ENCODE measurements around the gene ATG9A. TPM values are rescaled to one million over a fixed set of nuclear protein-coding genes. Genes with fewer than 3 reads are reported as not detected.

ATG9A gene
- total and polyA plus RNA-seq, 2 experiments from 2014 or later = 35.7 to 57.8 TPM

DNA sequence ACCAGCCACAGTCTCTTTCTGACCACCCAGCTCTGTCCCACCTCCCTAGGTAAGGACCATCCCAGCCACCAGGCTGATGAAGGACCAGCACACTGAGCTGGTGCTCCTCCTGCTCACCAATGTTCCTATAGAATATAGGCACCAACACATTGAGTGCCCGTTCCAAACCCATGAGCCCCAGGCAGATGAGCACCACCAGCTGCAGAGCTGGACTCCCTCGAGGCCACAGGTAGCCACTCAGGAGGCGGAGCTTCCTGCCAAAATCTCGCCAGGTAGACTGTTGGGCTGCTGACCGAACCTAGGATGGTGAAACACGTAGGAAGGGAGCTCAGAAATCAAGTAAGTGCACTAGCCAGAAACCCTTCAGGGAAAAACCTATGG is 12.9 kb downstream of the ATG9A start:
- Histone ChIP-seq H4K20me1 (ENCODE audit: insufficient read depth, poor library complexity, severe bottlenecking) (no peaks in the 10 kb centered on the region), H3K9me3 (ENCODE audit: low read depth) (no peaks in the 10 kb centered on the region), H3K27me3 (no peaks in the 10 kb centered on the region), H3K27ac (no peak overlapping the region), H3K4me3 (no peak overlapping the region), H3K36me3 (replicated peaks; ENCODE audit: insufficient read depth, low read depth) (no peaks in the 10 kb centered on the region), H2AFZ (no peak overlapping the region), H3K79me2 (peaks cover 13% of the 10 kb centered on the region), H3K4me1 (ENCODE audit: insufficient read depth) (peaks cover 10% of the 10 kb centered on the region), H3K9me2 (replicated peaks; ENCODE audit: insufficient read depth) (no peaks in the 10 kb centered on the region), H3K4me2 (no peak overlapping the region)
- 86% methylated on average over 6 of the region's 6 CpGs for WGBS (ENCODE audit: low lambda C conversion rate, missing lambda C conversion rate)
- TF ChIP-seq EZH2 (IDR thresholded peaks at IDR 0.05; ENCODE audit: borderline replicate concordance) (no peak), EZH2phosphoT487 (IDR thresholded peaks at IDR 0.05; ENCODE audit: low read depth, severe bottlenecking, unreplicated experiment) (no peak)
- TF ChIP-seq, protein P1, sequence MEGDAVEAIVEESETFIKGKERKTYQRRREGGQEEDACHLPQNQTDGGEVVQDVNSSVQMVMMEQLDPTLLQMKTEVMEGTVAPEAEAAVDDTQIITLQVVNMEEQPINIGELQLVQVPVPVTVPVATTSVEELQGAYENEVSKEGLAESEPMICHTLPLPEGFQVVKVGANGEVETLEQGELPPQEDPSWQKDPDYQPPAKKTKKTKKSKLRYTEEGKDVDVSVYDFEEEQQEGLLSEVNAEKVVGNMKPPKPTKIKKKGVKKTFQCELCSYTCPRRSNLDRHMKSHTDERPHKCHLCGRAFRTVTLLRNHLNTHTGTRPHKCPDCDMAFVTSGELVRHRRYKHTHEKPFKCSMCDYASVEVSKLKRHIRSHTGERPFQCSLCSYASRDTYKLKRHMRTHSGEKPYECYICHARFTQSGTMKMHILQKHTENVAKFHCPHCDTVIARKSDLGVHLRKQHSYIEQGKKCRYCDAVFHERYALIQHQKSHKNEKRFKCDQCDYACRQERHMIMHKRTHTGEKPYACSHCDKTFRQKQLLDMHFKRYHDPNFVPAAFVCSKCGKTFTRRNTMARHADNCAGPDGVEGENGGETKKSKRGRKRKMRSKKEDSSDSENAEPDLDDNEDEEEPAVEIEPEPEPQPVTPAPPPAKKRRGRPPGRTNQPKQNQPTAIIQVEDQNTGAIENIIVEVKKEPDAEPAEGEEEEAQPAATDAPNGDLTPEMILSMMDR (IDR thresholded peaks at IDR 0.05; ENCODE audit: poor library complexity) = no peak
- DNase-seq (ENCODE audit: low spot score) = no peak

DNA sequence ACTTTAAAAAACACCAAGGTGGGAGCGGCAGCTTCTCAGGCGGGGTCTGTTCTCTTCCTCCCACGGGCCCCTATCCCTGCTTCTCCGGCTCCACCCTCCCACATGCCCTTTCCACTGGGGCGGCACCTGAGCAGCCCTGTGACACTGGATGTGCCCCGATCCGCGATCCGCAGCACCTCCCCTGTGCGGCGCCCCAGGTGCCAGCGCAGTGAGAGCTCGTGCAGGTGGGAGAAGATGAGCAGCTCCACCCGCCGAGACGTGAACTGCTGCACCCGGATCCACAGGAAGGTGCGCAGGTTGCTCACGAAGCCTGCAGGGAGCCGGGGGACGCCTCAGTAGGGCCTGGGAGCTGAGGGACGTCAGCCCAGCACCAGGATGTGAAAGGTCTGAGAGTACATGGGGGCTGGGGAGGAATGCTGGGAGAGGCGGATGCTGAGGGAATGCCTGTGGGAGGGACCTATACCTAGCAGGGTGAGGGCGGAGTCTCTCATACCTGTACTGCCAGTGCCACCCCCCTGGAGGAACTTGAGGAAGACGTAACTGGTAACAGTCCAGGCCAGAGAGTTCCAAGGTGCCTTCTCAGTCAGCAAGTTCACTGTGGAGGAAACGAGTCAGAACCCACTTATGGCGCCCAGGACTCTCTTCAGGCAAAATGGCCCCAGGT is 13.4 kb downstream of the ATG9A start:
- no peaks in the 10 kb centered on the region for H3K9me2 ChIP-seq (replicated peaks; ENCODE audit: insufficient read depth)
- H3K9me3 ChIP-seq (ENCODE audit: low read depth) = no peaks in the 10 kb centered on the region
- 97% methylated on average over 24 of the region's 27 CpGs for WGBS (ENCODE audit: low lambda C conversion rate, missing lambda C conversion rate)
- H3K36me3 ChIP-seq (replicated peaks; ENCODE audit: insufficient read depth, low read depth) = no peaks in the 10 kb centered on the region
- H3K79me2 ChIP-seq = peaks cover 13% of the 10 kb centered on the region
- no peak overlapping the region for H3K4me2 ChIP-seq
- peaks cover 10% of the 10 kb centered on the region for H3K4me1 ChIP-seq (ENCODE audit: insufficient read depth)
- TF ChIP-seq EZH2phosphoT487 (IDR thresholded peaks at IDR 0.05; ENCODE audit: low read depth, severe bottlenecking, unreplicated experiment) (no peak), EZH2 (IDR thresholded peaks at IDR 0.05; ENCODE audit: borderline replicate concordance) (no peak)
- TF ChIP-seq, protein P1 (IDR thresholded peaks at IDR 0.05; ENCODE audit: poor library complexity) = no peak
- DNase-seq (ENCODE audit: low spot score) = no peak
- H2AFZ ChIP-seq = no peak overlapping the region
- H4K20me1 ChIP-seq (ENCODE audit: insufficient read depth, poor library complexity, severe bottlenecking) = no peaks in the 10 kb centered on the region
- H3K27ac ChIP-seq = no peak overlapping the region
- H3K27me3 ChIP-seq = no peaks in the 10 kb centered on the region
- no peak overlapping the region for H3K4me3 ChIP-seq

DNA sequence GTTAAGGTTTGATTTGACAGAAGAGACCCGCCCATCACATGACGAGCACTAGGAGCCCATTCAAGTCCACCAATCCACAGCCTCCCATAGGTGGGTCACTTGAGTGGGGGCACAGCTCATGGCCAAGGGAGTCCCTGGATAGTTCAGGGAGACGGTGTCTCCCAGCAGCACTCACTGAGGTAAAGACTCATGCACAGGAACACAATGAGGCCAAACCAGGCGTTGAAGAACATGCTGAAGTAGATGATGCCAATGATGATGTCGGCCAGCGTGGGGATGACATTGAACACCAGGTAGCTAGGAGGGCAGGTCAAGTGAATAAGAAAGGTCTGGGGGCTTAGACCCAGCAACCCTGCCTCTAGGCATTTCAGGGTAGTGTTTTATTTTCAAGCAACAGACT is 14.7 kb downstream of the ATG9A start:
- no peaks in the 10 kb centered on the region for H4K20me1 ChIP-seq (ENCODE audit: insufficient read depth, poor library complexity, severe bottlenecking)
- no peak for DNase-seq (ENCODE audit: low spot score)
- WGBS (ENCODE audit: low lambda C conversion rate, missing lambda C conversion rate) = 93% methylated on average over 6 of the region's 6 CpGs
- H3K27me3 ChIP-seq = no peaks in the 10 kb centered on the region
- no peaks in the 10 kb centered on the region for H3K9me3 ChIP-seq (ENCODE audit: low read depth)
- H3K4me2 ChIP-seq = no peak overlapping the region
- no peaks in the 10 kb centered on the region for H3K36me3 ChIP-seq (replicated peaks; ENCODE audit: insufficient read depth, low read depth)
- H3K27ac ChIP-seq = no peak overlapping the region
- no peak overlapping the region for H3K4me3 ChIP-seq
- TF ChIP-seq EZH2phosphoT487 (IDR thresholded peaks at IDR 0.05; ENCODE audit: low read depth, severe bottlenecking, unreplicated experiment) (no peak), EZH2 (IDR thresholded peaks at IDR 0.05; ENCODE audit: borderline replicate concordance) (no peak)
- TF ChIP-seq, protein P1 (IDR thresholded peaks at IDR 0.05; ENCODE audit: poor library complexity) = no peak
- peaks cover 13% of the 10 kb centered on the region for H3K79me2 ChIP-seq
- peaks cover 10% of the 10 kb centered on the region for H3K4me1 ChIP-seq (ENCODE audit: insufficient read depth)
- no peaks in the 10 kb centered on the region for H3K9me2 ChIP-seq (replicated peaks; ENCODE audit: insufficient read depth)
- H2AFZ ChIP-seq = no peak overlapping the region
